ENCODE measurements around the gene CHST9. TPM values are rescaled to one million over a fixed set of nuclear protein-coding genes. Genes with fewer than 3 reads are reported as not detected.

CHST9 gene
- total and polyA plus RNA-seq, 2 of the 13 experiments (the other 11 are each of a cell fraction or from before 2014, with no cell fraction given): 3.2 to 9.6 TPM

DNA sequence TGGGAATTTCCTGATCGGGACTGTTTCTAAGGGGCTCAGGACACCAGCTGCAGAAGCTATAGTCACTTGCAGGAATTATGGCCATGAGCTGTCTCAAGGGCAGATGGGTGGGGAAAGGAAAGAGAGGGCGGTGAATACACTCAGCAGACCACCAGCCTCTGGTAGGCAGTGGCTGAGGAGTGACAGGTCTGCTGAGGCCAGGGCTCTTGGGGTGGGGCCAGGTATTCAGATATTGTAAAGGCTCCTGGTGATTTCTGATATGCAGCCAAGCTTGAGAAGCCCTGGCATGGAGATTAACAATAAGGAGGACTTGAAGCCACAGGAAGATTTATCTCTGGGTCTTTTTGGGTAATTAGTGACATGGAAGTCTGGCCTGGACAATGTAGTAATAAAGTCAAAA, 174.3 kb downstream of the CHST9 start:
- ChIA-PET POLR2A (no interaction called here), CTCF (ENCODE audit: low intra/inter-chr PET ratio, low total read pairs) (no interaction called here)
- TF ChIP-seq, protein P1, sequence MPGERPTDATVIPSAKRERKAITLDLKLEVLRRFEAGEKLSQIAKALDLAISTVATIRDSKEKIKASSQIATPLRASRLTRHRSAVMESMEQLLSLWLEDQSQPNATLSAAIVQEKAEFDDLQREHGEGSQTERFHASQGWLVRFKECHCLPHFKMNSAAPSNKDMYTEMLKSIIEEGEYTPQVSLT (CRISPR knock-in tag; IDR thresholded peaks at IDR 0.05; ENCODE audit: borderline replicate concordance, low read depth): no peak
- TF ChIP-seq ZMYM4 (CRISPR knock-in tag; IDR thresholded peaks at IDR 0.05): no peak
- no peak for TF ChIP-seq ZNF850 (CRISPR knock-in tag; conservative IDR thresholded peaks at IDR 0.05)
- TF ChIP-seq ETV5 (CRISPR knock-in tag; IDR thresholded peaks at IDR 0.05; ENCODE audit: borderline replicate concordance): no peak
- TF ChIP-seq SNRNP70 (IDR thresholded peaks at IDR 0.05; ENCODE audit: low read depth, low read length): no peak
- TF ChIP-seq TCF7L2 (IDR thresholded peaks at IDR 0.05; ENCODE audit: low read depth, low read length): no peak
- no peak for TF ChIP-seq PLRG1 (conservative IDR thresholded peaks at IDR 0.05)
- no peak for TF ChIP-seq MAFF (IDR thresholded peaks at IDR 0.05; ENCODE audit: low read depth, low read length)
- no peak for TF ChIP-seq HNRNPUL1 (IDR thresholded peaks at IDR 0.05; ENCODE audit: low read depth, low read length)
- TF ChIP-seq MATR3 (CRISPR knock-in tag; IDR thresholded peaks at IDR 0.05): no peak
- TF ChIP-seq ZNF777 (CRISPR knock-in tag; IDR thresholded peaks at IDR 0.05): no peak
- no peak for TF ChIP-seq RFX3 (CRISPR knock-in tag; IDR thresholded peaks at IDR 0.05)
- no peak for TF ChIP-seq RFXANK (CRISPR knock-in tag; IDR thresholded peaks at IDR 0.05)
- TF ChIP-seq ZNF230 (CRISPR knock-in tag; IDR thresholded peaks at IDR 0.05): no peak
- TF ChIP-seq ZNF713 (CRISPR knock-in tag; IDR thresholded peaks at IDR 0.05): no peak
- FAIRE-seq: no peak
- Histone ChIP-seq H2AFZ (ENCODE audit: low read length) (no peak overlapping the region), H3K4me3 (replicated peaks in 1 of 3; ENCODE audit: insufficient read depth in 1 of 3, low read depth in 2 of 3, low read length in 3 of 3) (no peak overlapping the region), H3K4me2 (ENCODE audit: low read depth, low read length) (no peak overlapping the region), H3K9me3 (ENCODE audit: low read length) (no peaks in the 10 kb centered on the region), H3K27me3 (ENCODE audit: control insufficient read depth in 1 of 2, insufficient read depth in 2 of 2, low read length in 2 of 2) (no peaks in the 10 kb centered on the region), H3K4me1 (ENCODE audit: insufficient read depth, low read length) (peaks cover 12% of the 10 kb centered on the region), H3K9ac (ENCODE audit: insufficient read depth, low read depth, low read length) (no peak overlapping the region), H3K79me2 (ENCODE audit: insufficient read depth, low read length) (no peaks in the 10 kb centered on the region), H3K36me3 (replicated peaks in 1 of 2; ENCODE audit: control insufficient read depth in 1 of 2, insufficient read depth in 2 of 2, low read length in 2 of 2) (no peaks in the 10 kb centered on the region), H4K20me1 (ENCODE audit: insufficient read depth, low read length) (no peaks in the 10 kb centered on the region), H3K27ac (ENCODE audit: extremely low read length, insufficient read depth, low read length) (no peak overlapping the region)
- intact Hi-C loops (cut with micrococcal nuclease; ENCODE audit: unreplicated experiment) (no loop called here), in situ Hi-C loops (cut with HindIII; ENCODE audit: extremely low pct_ligation_motif_present, low pct_unique_long_range_greater_than_20kb) (no loop called here)
- no peak for ATAC-seq
- WGBS (ENCODE audit: low lambda C conversion rate): 91% methylated on average over 2 of the region's 2 CpGs
- no peak for DNase-seq (ENCODE audit: low spot score)
- BruUV-seq (replicated peaks): no TSS peak
